ENCODE measurements around the gene PTTG1IP. TPM values are rescaled to one million over a fixed set of nuclear protein-coding genes. Genes with fewer than 3 reads are reported as not detected.

Gene PTTG1IP
- total RNA-seq (2022; extraction: Qiagen RNA extraction), result 94.0 to 104 TPM (median 98.7 TPM) in 5 replicates

GRCh38 chr21:44873356-44874239 lies at the start of gene PTTG1IP:
PTTG1IP (minus strand) TSS chr21:44873690; CDS start chr21:44873616, 74 bp downstream.

DNA sequence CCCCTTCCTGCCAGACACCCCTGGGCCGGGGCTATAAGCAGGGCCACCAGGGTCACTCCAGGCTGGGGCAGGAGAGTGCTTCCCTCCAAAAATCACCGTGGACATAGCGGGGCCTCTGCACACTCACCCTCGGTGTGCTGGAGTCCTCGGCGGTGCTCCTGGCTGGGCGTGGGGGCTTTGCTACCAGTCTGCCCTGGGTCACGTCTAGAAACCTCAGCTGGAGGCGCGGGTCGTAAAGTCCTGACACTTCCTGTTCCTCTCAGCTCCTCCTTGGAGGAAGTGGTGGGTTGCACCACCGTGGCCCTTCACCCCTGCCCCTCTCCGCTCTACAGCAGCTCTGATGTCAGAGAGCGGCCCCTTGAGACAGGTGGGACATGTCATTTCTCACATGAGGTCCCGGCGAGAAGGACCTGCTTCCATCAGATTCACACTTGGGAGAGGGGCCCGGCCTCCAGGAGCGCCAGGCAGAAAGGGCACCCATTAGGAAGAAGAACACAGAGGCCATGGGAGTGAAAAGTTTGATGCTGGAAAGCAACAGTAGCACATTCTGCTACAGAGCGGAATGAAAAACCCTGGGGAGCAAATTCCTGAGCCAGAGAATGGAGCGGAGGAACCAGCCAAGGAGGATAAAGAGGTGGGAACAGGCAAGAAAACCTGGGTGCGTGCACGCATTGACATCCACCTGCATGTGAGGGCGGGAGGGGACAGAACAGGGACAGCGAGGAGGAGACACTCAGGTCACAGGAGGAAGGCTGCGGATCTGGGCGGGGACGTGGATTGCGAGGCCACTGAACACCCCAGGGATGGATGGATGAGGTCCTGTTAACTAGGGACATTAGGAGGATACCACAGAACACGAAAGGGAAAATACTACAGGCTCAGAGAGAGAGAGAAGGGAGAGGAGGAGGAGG lies 47.5 kb upstream of the PTTG1IP start, which contains the start of gene ITGB2:
Gene ITGB2 (minus strand): TSS at position 206 of the 911 bp plus-strand sequence. CDS start 10,117 bp downstream, outside the sequence.

DNA sequence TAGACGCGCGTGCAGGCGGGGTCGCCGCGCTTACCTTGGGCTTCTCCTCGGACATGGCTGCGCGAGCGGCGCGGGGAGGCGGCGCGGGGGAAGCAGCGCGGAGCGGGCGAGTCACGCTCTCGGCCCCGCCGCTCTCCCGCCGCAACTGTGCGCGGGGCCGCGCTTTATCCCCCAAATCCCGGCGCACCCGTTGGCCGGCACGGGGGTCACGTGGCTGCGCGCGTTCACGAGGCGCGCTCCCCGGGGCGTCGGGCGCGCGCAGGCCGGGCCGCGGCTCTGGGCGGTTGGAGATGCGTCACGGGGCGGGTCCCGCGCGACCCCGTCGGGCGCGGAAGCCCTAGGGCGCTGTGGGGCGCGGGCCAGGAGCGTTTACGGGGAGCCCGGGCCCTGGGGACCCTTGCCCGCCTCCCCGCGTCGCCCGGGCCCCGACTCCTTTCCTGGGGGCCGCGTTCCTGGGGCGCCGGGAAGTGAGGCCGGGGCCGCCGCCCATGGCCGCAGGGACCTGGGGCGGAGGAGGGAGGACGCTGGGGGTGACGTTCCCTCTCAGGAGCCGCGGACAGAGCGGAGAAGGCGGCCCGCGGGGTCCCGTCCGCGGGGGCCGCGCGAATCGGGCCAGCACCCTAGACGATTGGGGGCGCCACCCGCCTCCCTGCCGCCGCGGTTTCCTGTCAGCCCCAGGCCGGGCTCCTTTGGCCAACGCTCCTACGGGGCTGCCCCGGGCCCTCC lies 55.4 kb downstream of the PTTG1IP start, which contains the start of gene SUMO3:
Gene SUMO3 (minus strand): TSS at position 149 of the 726 bp plus-strand sequence. CDS start 94 bp downstream, at position 55.

DNA sequence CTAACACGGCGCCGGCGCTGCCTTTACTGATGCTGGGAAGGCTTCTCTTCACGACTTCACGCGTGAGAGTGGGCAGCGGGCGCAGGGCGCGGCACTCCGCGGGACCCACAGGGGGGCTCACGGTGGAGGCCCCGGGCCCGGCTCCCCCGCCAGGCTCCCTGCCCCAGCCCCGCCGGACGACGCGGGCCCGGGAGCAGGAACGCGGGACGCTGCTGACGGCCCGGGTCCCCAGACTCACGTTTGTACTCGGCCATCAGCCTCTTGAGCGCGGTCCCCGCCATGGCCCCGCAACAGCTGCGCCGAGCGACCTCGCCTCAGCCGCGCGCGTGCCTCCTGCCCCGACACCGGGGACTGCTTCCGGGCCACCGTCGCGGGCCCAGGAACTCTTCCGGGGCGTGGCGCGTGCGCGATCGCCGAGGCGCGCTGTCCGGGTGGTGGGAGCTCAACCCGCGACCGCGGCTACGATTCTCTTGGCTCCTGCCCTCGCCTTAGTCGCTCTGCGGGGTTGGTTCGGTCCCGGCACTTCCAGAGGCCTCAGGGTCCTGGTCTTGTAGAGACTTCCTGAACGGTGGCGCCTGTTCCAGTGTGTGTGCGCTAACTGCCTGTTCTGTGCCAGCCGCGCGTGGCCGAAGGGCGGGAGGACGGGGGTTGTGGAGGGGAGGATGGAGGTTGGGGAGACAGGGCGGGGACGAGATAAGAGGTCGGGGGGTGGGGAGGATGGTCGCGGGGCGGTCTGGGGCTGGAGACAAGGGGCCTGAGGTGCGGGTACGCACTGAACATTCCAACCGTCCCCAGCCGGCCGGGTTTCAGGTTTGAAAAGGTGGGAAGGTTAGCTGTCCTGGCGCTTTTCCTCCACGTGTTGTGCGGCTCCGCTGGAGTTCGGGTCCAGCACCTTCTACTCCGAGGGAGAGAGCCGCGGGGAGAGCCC lies 71.8 kb downstream of the PTTG1IP start, which contains the start of gene UBE2G2:
Gene UBE2G2 (minus strand): TSS at position 353 of the 928 bp plus-strand sequence. CDS start 72 bp downstream, at position 281.

Other genes starting within 250 kb of the PTTG1IP start
- not detected in 5 replicates for gene KRTAP10-9, start 246.6 kb downstream of the PTTG1IP start, total RNA-seq (2022; extraction: Qiagen RNA extraction)
- not detected in 5 replicates for gene KRTAP10-10, start 236.3 kb downstream of the PTTG1IP start, total RNA-seq (2022; extraction: Qiagen RNA extraction)
- gene KRTAP10-11, start 227.3 kb downstream of the PTTG1IP start, total RNA-seq (2022; extraction: Qiagen RNA extraction), result not detected in 5 replicates
- not detected in 5 replicates for gene KRTAP12-4, start 219.0 kb downstream of the PTTG1IP start, total RNA-seq (2022; extraction: Qiagen RNA extraction)
- gene KRTAP12-3, start 215.8 kb downstream of the PTTG1IP start, total RNA-seq (2022; extraction: Qiagen RNA extraction), result not detected in 5 replicates
- not detected in 5 replicates for gene KRTAP12-2, start 206.8 kb downstream of the PTTG1IP start, total RNA-seq (2022; extraction: Qiagen RNA extraction)
- not detected in 5 replicates for gene KRTAP12-1, start 191.5 kb downstream of the PTTG1IP start, total RNA-seq (2022; extraction: Qiagen RNA extraction)
- gene KRTAP10-12, start 176.5 kb downstream of the PTTG1IP start, total RNA-seq (2022; extraction: Qiagen RNA extraction), result not detected in 5 replicates
- gene TSPEAR, start 162.1 kb downstream of the PTTG1IP start, total RNA-seq (2022; extraction: Qiagen RNA extraction), result not detected in 5 replicates
- gene UBE2G2, start 71.9 kb downstream of the PTTG1IP start, total RNA-seq (2022; extraction: Qiagen RNA extraction), result 28.2 to 37.2 TPM (median 34.3 TPM) in 5 replicates
- 58.3 to 69.9 TPM (median 66.1 TPM) in 5 replicates for gene SUMO3, start 55.6 kb downstream of the PTTG1IP start, total RNA-seq (2022; extraction: Qiagen RNA extraction)
- gene ITGB2, start 47.2 kb upstream of the PTTG1IP start, total RNA-seq (2022; extraction: Qiagen RNA extraction), result 0.55 to 0.77 TPM (median 0.66 TPM) in 5 replicates
- 36.5 to 58.3 TPM (median 56.7 TPM) in 5 replicates for gene SLX9, start 66.3 kb upstream of the PTTG1IP start, total RNA-seq (2022; extraction: Qiagen RNA extraction)
- 5.3 to 11.0 TPM (median 5.7 TPM) in 5 replicates for gene ADARB1, start 200.9 kb upstream of the PTTG1IP start, total RNA-seq (2022; extraction: Qiagen RNA extraction)

Measured in A549 treated with CORT108297 at 1 μM for 4 hours (cell line).